ENCODE data around the gene KLHL3.
"Not testable (repeated sequence)": the region's sequence is repeated elsewhere in the genome, so short reads cannot be mapped to it uniquely, and the experiment has no call there.

Gene KLHL3

GRCh38 chr5:137735555-137736284, at the start of gene KLHL3:
Gene KLHL3 (minus strand): TSS chr5:137736089. CDS start chr5:137735646, 443 bp downstream.
- no peak for DNase-seq (ENCODE audit: low read depth)

GRCh38 chr5:137782984-137783536, 47.2 kb upstream of the KLHL3 start:
- no peak for DNase-seq (ENCODE audit: low read depth)

DNA sequence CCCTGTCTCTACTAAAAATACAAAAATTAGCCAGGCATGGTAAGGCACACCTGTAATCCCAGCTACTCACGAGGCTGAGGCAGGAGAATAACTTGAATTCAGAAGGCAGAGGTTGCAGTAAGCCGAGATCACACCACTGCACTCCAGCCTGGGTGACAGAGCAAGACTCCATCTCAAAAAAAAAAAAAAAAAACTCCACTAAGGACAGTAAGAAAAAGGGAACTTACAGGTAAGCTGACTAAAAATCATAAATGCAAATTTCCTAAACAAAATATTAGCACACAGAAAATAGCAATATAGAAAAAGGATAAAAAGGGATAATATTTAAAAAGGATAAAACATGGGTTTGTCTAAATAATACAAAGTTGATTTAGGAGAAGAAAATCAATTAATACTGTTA, 46.2 kb upstream of the KLHL3 start:
- no peak for DNase-seq (ENCODE audit: low read depth)

- no peak for DNase-seq (ENCODE audit: low read depth)
Measured at GRCh38 chr5:137778772-137779564, 43.1 kb upstream of the KLHL3 start.

- not testable (repeated sequence) for DNase-seq (ENCODE audit: low read depth)
Measured at GRCh38 chr5:137767937-137768336, 32.0 kb upstream of the KLHL3 start.

- DNase-seq (ENCODE audit: low read depth), result no peak
Measured at GRCh38 chr5:137761566-137761965, 25.7 kb upstream of the KLHL3 start.

DNA sequence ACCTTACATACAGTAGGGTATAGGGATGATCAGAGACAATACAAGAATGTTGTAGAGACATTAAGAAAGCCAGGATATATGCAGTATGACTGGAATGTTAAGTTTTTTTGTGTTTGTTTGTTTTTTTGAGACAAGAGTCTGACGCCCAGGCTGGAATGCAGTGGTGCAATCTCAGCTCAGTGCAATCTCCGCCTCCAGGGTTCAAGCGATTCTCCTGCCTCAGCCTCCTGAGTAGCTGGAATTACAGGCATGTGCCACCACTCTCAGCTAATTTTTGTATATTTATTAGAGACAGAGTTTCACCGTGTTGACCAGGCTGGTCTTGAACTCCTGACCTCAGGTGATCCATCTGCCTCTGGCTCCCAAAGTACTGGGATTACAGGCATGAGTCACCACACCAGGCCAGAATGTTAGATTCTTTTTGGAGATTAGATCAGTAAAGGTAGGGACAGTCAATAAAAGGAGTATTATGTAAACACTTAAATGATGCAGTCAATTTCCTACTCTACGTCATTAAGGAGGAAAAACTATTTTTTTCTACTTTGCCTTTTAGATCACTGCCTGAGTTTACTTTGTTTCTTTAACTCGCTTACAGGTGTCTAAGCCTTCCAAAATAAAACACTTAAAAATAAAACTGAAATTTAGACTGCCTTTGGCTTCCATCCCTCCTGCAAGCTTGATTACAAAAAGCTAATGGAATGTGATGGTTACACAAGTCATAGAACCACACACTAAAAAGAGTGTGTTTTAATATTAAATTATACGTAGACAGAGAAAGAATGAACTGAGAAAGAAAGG, 25.0 kb upstream of the KLHL3 start:
- DNase-seq (ENCODE audit: low read depth), result no peak

- no peak for DNase-seq (ENCODE audit: low read depth)
Measured at GRCh38 chr5:137760294-137760693, 24.4 kb upstream of the KLHL3 start.

DNA sequence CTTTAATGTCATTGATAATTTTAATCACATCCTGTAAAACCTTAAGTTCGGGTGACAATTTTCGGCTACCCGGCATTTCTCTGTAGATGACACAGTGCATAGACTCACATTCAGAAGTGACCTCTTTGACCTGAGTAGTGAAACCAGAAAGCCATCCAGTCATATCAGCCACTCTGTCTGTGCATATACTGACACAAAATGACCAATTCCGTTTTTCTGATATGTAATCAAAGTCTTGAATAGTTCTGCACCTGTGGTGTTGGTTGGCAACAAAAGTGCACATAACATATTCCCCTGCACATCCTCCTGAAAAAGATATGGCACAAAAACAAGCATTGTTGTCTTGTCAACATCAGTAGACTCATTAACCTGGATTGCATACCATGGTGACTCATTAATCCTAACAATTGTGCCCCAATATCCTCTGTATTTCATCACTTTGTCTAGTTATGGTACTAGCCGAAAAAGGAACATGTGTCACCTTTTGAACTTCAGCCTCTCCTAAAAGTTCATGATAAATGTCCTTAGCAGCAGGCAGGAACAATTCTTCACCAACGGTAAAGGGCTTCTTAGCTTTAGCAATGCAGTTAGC, 22.9 kb upstream of the KLHL3 start:
- DNase-seq (ENCODE audit: low read depth), result no peak

DNA sequence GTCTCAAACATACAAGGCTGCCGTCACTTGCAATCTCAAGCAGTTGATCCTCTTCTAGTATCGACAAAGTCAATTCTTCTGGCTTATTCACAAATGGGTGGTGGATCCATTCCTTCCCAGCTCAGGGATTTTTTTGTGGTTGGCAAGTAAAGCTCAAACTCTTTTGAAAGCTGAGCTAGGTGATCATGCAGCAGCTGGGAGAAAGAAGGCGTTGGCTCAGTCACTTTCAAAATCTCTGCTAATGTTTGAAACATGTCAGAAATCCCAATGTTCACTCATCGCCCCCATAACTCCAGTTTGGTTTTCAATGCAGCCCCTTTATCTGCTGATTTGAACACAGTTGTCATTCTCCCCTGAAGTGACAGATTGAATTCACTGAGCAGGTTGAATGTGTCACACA, 22.2 kb upstream of the KLHL3 start:
- DNase-seq (ENCODE audit: low read depth), result no peak

- DNase-seq (ENCODE audit: low read depth), result no peak
Measured at GRCh38 chr5:137757634-137758033, 21.7 kb upstream of the KLHL3 start.

DNA sequence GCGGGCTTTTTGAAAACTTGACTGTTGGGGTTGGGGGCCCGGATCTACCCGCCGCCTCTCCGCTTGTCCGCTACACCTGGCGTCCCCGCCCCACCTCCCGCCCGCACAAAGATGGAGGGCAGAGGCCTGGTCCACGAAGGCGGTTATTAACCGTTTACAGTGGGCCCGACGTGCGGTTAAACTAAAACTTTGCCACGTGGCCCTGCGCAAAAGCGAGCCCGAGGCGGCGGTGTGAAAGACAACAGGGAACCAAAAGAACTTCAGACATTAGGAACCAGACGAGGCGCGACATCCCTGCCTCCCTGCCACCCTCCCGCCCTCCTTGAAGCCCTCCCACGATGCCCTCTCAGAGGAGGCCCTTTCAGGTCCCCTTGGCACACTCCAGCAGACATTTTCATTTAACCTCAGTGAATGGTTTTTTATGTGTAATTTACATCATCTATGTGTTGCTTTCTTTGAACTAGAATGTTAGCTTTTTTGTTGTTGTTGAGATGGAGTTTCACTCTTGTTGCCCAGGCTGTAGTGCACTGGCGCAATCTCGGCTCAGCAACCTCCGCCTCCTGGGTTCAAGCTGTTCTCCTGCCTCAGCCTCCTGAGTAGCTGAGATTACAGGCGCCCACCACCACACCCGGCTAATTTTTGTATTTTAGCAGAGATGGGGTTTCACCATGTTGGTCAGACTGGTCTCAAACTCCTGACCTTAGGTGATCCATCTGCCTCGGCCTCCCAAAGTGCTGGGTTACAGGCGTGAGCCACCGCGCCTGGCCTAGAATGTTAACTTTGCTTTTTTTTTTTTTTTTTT, 19.3 kb upstream of the KLHL3 start:
- no peak for DNase-seq (ENCODE audit: low read depth)

DNA sequence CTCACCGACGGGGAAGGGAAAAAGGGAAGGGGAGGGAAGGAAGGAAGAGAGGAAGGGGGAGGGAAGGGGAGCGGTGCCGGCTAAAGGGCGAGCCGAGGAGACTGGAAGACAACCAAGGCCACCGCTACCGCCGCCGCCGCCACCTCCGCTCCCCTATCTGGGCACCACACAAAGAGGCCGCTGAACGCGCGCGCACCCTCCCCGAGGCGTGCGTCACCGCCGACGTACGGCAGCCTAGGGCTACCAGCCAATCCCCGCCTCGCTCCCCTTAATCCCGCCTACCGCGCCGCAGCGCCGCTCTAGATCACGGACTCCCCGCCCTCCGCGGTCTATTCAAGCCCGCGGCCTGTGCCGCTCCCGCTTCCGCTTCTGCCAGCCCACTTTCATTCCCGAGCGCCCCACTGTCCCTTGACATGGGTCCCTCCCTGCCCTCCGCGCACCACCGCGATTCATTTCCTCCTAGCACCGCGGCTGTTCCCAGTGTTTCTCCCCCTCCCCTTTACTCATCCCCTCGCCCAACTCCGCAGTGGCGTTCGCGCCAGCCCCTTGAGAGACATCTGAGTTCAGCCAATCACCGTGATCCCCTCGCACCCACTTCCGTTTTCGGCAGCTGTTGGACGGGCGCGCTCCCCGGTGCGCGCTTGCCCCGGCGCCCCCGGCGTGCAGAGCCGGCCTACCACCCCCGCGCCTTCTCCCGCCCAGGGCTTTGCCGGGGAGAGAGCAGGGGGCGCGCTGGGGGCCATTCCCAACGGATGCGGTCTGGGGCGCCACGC, 18.5 kb upstream of the KLHL3 start, which contains the start of gene HNRNPA0:
Gene HNRNPA0 (minus strand): TSS at position 176 of the 773 bp plus-strand sequence. CDS start 297 bp downstream, outside the sequence.
- peak; percentile 92 for DNase-seq (ENCODE audit: low read depth)

DNA sequence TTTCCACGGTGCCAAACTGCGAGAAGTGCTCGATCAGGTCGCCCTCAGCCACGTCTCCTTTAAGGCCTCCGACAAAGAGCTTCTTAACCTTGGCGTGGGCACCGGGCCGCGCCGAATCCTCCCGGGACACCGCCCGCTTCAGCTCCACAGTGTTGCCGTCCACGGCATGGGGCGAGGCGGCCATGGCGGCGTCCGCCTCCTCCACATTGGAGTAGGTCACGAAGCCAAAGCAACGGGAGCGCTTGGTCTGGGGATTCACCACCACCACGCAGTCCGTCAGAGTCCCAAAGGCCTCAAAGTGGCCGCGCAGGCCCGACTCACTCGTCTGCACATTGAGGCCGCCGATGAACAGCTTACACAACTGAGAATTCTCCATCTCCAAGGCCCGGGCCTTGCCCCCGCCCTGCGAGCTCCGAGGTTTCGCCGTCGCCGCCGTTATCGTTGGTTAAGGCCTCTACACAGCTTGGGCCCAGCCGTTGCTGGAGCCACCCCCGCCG, 17.9 kb upstream of the KLHL3 start:
- DNase-seq (ENCODE audit: low read depth), result no peak

GRCh38 chr5:137752905-137753690, 17.2 kb upstream of the KLHL3 start:
- peak; percentile 30 for DNase-seq (ENCODE audit: low read depth)

DNA sequence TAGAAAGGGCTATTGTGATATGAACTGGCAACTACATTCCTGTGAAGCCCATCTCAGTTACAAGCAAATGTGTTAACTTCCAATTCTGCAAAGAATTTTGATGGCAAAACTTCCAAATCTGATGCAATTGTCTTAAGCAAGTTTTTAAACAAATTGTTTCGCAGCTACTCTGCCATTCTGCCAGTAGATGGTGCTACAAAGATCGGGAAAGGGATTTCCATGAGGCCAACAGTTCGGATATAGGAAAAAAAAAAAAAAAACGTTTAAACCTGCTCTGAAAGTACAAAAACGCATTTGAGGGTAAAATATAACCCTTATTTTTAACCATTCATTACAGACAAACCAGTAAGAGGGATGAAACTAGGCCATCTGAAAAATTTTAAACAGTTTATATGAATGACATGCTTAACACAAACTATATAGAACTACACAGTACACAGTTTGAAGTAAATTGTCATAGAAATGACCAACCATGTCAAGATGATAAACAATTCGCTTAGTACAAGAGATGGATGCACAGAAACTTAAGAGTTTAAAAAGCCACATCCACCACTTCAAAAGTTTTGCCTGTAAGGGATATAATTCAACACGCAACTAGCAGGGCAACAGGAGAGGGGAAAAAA, 16.1 kb upstream of the KLHL3 start:
- peak; percentile 30 for DNase-seq (ENCODE audit: low read depth)

DNA sequence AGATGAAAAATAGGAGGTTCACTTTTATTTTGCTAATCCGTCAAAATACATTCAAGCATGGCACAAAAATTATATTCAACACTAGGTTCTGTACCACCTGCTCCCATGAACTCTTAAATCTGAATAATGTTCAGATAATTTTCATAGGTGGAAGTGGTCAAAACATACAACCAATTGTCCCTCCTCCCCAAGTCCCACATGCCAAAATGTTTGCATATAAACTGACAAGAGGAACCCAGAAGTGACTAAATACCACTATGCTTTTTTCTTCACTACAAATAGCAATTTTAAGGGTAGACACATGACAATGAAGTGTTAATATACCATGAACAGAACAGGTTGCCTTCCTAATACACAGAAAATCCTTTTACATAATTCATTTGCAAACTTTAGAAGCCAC, 14.5 kb upstream of the KLHL3 start:
- no peak for DNase-seq (ENCODE audit: low read depth)

- DNase-seq (ENCODE audit: low read depth), result no peak
Measured at GRCh38 chr5:137747848-137748247, 12.0 kb upstream of the KLHL3 start.

Data from CMK (cell line).